K562 (cell line): ENCODE results near the gene HIVEP3. TPM values are rescaled to one million over a fixed set of nuclear protein-coding genes. Genes with fewer than 3 reads are reported as not detected.

Source experiments
- ATAC-seq: fragments of 200-7000 bp; cut with Tn5 transposase; 3 replicates; pipeline ENCODE4 v1.9.1; 2020; ENCODE audit warnings: moderate library complexity
- BruUV-seq: library from RNA; stranded (reverse); fragments of 400-500 nt; replicated peaks from 2 replicates; lab custom pipeline; 2021; lab: Mats Ljungman, UMichigan
- CTCF ChIA-PET: fragments of 300-600 bp; formaldehyde crosslinking; extraction: SDS; loops from one replicate; lab custom pipeline; 2021; ENCODE audit warnings: low intra/inter-chr PET ratio; lab: Yijun Ruan, JAX
- POLR2A ChIA-PET: fragments of 300-600, 350-650 bp; sonication (Branson Sonifier 250); formaldehyde crosslinking; extraction: SDS; loops from one replicate; lab custom pipeline; 2021; ENCODE audit warnings: antibody characterized with exemption, inconsistent platforms; lab: Yijun Ruan, JAX
- DNase-seq, 4 experiments: peaks; one replicate each; pipeline versions ENCODE4 v3.0.0 to v3.0.0-alpha.2; 2011 to 2018; ENCODE audit warnings: low spot score in 3 of 4, mixed read lengths in 3 of 4; ENCODE audit errors: extremely low read depth in 1 of 4
- FAIRE-seq: peaks from 2 replicates; lab custom pipeline; 2011; peaks lifted over from hg19 to GRCh38; lab: Jason Lieb, UNC
- H2AFZ ChIP-seq: 2 replicates; pipeline ENCODE4 v1.6.0; 2011; ENCODE audit warnings: low read depth, low read length, control low read depth, inconsistent platforms
- H3K27ac ChIP-seq: fragments of 200-600 bp; 3 replicates; pipeline ENCODE4 v1.8.0; 2011; ENCODE audit warnings: low read depth, mild to moderate bottlenecking, control low read depth, inconsistent platforms, low read length, moderate library complexity, mixed read lengths; ENCODE audit errors: extremely low read depth
- H3K27me3 ChIP-seq, 2 experiments: fragments of 300-600 bp in 1 of 2; 2 replicates in 1 of 2; 3 replicates in 1 of 2; pipeline versions ENCODE4 v1.6.0 to v1.8.0; 2011; ENCODE audit warnings: inconsistent platforms in 2 of 2, low read length in 2 of 2, mild to moderate bottlenecking in 1 of 2, mixed read lengths in 1 of 2, moderate library complexity in 1 of 2; ENCODE audit not compliant: control insufficient read depth in 2 of 2, insufficient read depth in 2 of 2
- H3K36me3 ChIP-seq: fragments of 300-600 bp; 3 replicates; pipeline ENCODE4 v1.8.0; 2011; ENCODE audit warnings: mild to moderate bottlenecking, low read length, inconsistent platforms; ENCODE audit not compliant: control insufficient read depth, insufficient read depth
- H3K4me1 ChIP-seq, 2 experiments: fragments of 200-600 bp in 1 of 2; replicated peaks in 1 of 2; 2 replicates in 1 of 2; 3 replicates in 1 of 2; pipeline versions ENCODE4 v1.5.1 to v1.8.0; 2011; ENCODE audit warnings: inconsistent platforms in 2 of 2, low read length in 2 of 2, mild to moderate bottlenecking in 1 of 2, mixed read lengths in 1 of 2, moderate library complexity in 1 of 2; ENCODE audit not compliant: control insufficient read depth in 2 of 2, insufficient read depth in 2 of 2
- H3K4me2 ChIP-seq: 2 replicates; pipeline ENCODE4 v1.6.1; 2011; ENCODE audit warnings: low read length, control low read depth, inconsistent platforms, mixed read lengths; ENCODE audit not compliant: insufficient read depth
- H3K4me3 ChIP-seq: fragments of 200-600 bp; sonication (generic), shearing (Covaris generic); 2 replicates; pipeline ENCODE4 v1.5.1; 2016; ENCODE audit warnings: control low read depth, inconsistent platforms
- H3K79me2 ChIP-seq: fragments of 200-600 bp; 3 replicates; pipeline ENCODE4 v1.8.0; 2011; ENCODE audit warnings: low read length, inconsistent platforms; ENCODE audit not compliant: control insufficient read depth, insufficient read depth
- H3K9ac ChIP-seq, 2 experiments: 2 replicates each; pipeline versions ENCODE4 v1.6.0 to v1.6.1; 2011; ENCODE audit warnings: low read depth in 2 of 2, low read length in 2 of 2, control low read depth in 1 of 2, inconsistent platforms in 1 of 2, mild to moderate bottlenecking in 1 of 2, mixed read lengths in 1 of 2; ENCODE audit not compliant: insufficient read depth in 1 of 2
- H3K9me1 ChIP-seq: one replicate; pipeline ENCODE4 v1.6.0; 2011; ENCODE audit warnings: inconsistent platforms, mild to moderate bottlenecking, low read length, moderate library complexity; ENCODE audit not compliant: control insufficient read depth, insufficient read depth
- H3K9me3 ChIP-seq: replicated peaks from 2 replicates; pipeline ENCODE4 v1.5.1; 2011; ENCODE audit warnings: low read depth, low read length, inconsistent platforms; ENCODE audit not compliant: control insufficient read depth, insufficient read depth
- H4K20me1 ChIP-seq: replicated peaks from 2 replicates; pipeline ENCODE4 v1.6.1; 2011; ENCODE audit warnings: low read length, inconsistent platforms, mixed read lengths; ENCODE audit not compliant: control insufficient read depth, insufficient read depth
- BRD9 ChIP-seq: fragments of 450-650 bp; IDR thresholded peaks from 2 replicates; pipeline ENCODE4 v1.6.1; 2018; ENCODE audit warnings: low read depth; ENCODE audit not compliant: partially characterized antibody
- LEF1 ChIP-seq: fragments of 450-650 bp; IDR thresholded peaks from 2 replicates; pipeline ENCODE4 v1.6.1; 2016; ENCODE audit warnings: mild to moderate bottlenecking
- MLLT1 ChIP-seq, 2 experiments: fragments of 450-650 bp; IDR thresholded peaks; 2 replicates each; pipeline ENCODE4 v1.6.1; 2016
- NCOA6 ChIP-seq: fragments of 450-650 bp; IDR thresholded peaks from 2 replicates; pipeline ENCODE4 v1.6.1; 2017; ENCODE audit warnings: mild to moderate bottlenecking
- PHF20 ChIP-seq: fragments of 450-650 bp; IDR thresholded peaks from 2 replicates; pipeline ENCODE4 v1.6.1; 2018; ENCODE audit not compliant: partially characterized antibody
- RBM25 ChIP-seq: fragments of 200-400 bp; formaldehyde crosslinking; IDR thresholded peaks from 2 replicates; pipeline ENCODE4 v1.6.1; 2018; ENCODE audit warnings: low read length, low read depth, moderate library complexity; ENCODE audit not compliant: severe bottlenecking
- SREBF1 ChIP-seq: fragments of 150-350 bp; IDR thresholded peaks from 2 replicates; pipeline ENCODE4 v1.6.1; 2014; ENCODE audit warnings: antibody characterized with exemption, low read depth, low read length, borderline replicate concordance
- WGBS: fragments of 100-300 bp; shearing (Covaris generic); methylation state at CpG from one replicate; pipeline ENCODE4 v1.1.6; 2016; ENCODE audit warnings: low coverage, mixed read lengths; ENCODE audit not compliant: insufficient coverage; ENCODE audit errors: missing lambda C conversion rate; 5-methylcytosine and 5-hydroxymethylcytosine counted together
- in situ Hi-C: fragments of 300-500 bp; cut with MboI; formaldehyde crosslinking; loops from 4 replicates; pipeline ENCODE4 v1.15.0; 2018; ENCODE audit warnings: inconsistent platforms, mixed read lengths
- intact Hi-C: fragments of 100-400 bp; cut with micrococcal nuclease; formaldehyde crosslinking; loops from 2 replicates; pipeline ENCODE4 v1.14.2; 2022
- polyA plus RNA-seq, 8 experiments: library from polyadenylated mRNA; depleted of rRNA in 4 of 8; stranded (reverse) in 5 of 8; unstranded in 3 of 8; fragments of >200 nt; fragmentation: Nextera tagmentation in 2 of 8; fragmentation: Illumina TruSeq in 1 of 8; extraction: Ambion mirVana in 2 of 8; extraction: Trizol in 1 of 8; gene quantifications; 2 replicates each; pipeline versions ENCODE4 v1.2.1 to v1.2.3, GENCODE V29; 2011 to 2014; ENCODE audit warnings: inconsistent platforms in 1 of 8, missing spikeins in 1 of 8
- total RNA-seq, 7 experiments: library from RNA; depleted of rRNA in 6 of 7; stranded (reverse); fragments of >200 nt in 6 of 7; fragmentation: Illumina TruSeq in 2 of 7; extraction: Trizol in 2 of 7; gene quantifications; 2 replicates each; pipeline versions ENCODE4 v1.2.1 to v1.2.3, GENCODE V29; 2011 to 2021; ENCODE audit warnings: low replicate concordance in 1 of 7

The HIVEP3 gene
- total and polyA plus RNA-seq, 9 of the 15 experiments (the other 6 are each of a cell fraction or from before 2014, with no cell fraction given): 0.09 to 0.58 (median 0.34) TPM; not detected in 1

GRCh38 chr1:41618066-41618825 lies 300.5 kb downstream of the HIVEP3 start:
- Histone ChIP-seq H3K4me1 (no peaks in the 10 kb centered on the region), H3K27me3 (peaks cover 9 to 52% of the 10 kb centered on the region in 2 experiments), H3K79me2 (no peaks in the 10 kb centered on the region), H4K20me1 (peaks cover 7% of the 10 kb centered on the region; the same call in 1 of the 2 replicates), H3K36me3 (no peaks in the 10 kb centered on the region), H3K4me3 (no peak overlapping the region), H2AFZ (no peak overlapping the region), H3K9ac (0 out of 4 replicates have a peak overlapping the region, but pooled peaks of 1 of the 2 experiments have one; percentile 38), H3K9me1 (no peaks in the 10 kb centered on the region), H3K27ac (no peak overlapping the region), H3K4me2 (no peak overlapping the region), H3K9me3 (no peaks in the 10 kb centered on the region)
- WGBS: under 1% methylated on average over 14 of the region's 14 CpGs
- FAIRE-seq (no peak), DNase-seq (no peak), ATAC-seq (no peak)
- in situ Hi-C loops: no loop called here
- ChIA-PET CTCF (no interaction called here), POLR2A (interaction anchor here (0.9 kb wide), 1 partner anchor 156 kb away, joined by 4 read pairs; no protein-coding TSS in a partner anchor)
- BruUV-seq: no TSS peak
- intact Hi-C loops: no loop called here
- TF ChIP-seq SREBF1: no peak
- TF ChIP-seq NCOA6: no peak
- TF ChIP-seq LEF1: no peak
- no peak for TF ChIP-seq PHF20
- no peak for TF ChIP-seq MLLT1 (IDR thresholded peaks at IDR 0.05)
- no peak for TF ChIP-seq BRD9
- peak; percentile 83 for TF ChIP-seq RBM25
